Astrocyte of the cerebellum (primary cell): ENCODE data around the gene CCK.

ENCODE experiments used
- DNase-seq: peaks from one replicate; pipeline ENCODE4 v3.0.0-alpha.2; 2011; ENCODE audit warnings: low read depth
- H3K4me3 ChIP-seq: 2 replicates; pipeline ENCODE4 v1.5.1; 2011; ENCODE audit warnings: mild to moderate bottlenecking, low read depth, low read length, moderate library complexity
- in situ Hi-C: cut with HindIII; loops from 2 replicates; pipeline ENCODE4 v1.10.0; 2017; ENCODE audit warnings: low sequenced_read_pairs
- TF ChIP-seq, protein P1 (sequence below): IDR thresholded peaks from 2 replicates; pipeline ENCODE4 v1.5.1; 2012; ENCODE audit warnings: low read length, low read depth, moderate library complexity, mild to moderate bottlenecking; ENCODE audit errors: missing control alignments

The CCK gene

GRCh38 chr3:42250761-42251160, 15.2 kb downstream of the CCK start:
- in situ Hi-C loops = loop anchor here (25.0 kb wide), 1 partner anchor 187 kb away; no protein-coding TSS in a partner anchor
- TF ChIP-seq, protein P1, sequence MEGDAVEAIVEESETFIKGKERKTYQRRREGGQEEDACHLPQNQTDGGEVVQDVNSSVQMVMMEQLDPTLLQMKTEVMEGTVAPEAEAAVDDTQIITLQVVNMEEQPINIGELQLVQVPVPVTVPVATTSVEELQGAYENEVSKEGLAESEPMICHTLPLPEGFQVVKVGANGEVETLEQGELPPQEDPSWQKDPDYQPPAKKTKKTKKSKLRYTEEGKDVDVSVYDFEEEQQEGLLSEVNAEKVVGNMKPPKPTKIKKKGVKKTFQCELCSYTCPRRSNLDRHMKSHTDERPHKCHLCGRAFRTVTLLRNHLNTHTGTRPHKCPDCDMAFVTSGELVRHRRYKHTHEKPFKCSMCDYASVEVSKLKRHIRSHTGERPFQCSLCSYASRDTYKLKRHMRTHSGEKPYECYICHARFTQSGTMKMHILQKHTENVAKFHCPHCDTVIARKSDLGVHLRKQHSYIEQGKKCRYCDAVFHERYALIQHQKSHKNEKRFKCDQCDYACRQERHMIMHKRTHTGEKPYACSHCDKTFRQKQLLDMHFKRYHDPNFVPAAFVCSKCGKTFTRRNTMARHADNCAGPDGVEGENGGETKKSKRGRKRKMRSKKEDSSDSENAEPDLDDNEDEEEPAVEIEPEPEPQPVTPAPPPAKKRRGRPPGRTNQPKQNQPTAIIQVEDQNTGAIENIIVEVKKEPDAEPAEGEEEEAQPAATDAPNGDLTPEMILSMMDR = no peak
- DNase-seq = no peak
- H3K4me3 ChIP-seq = no peak overlapping the region

GRCh38 chr3:42247576-42248027, 18.4 kb downstream of the CCK start:
- TF ChIP-seq, protein P1 = peak; percentile 71
- H3K4me3 ChIP-seq = no peak overlapping the region
- in situ Hi-C loops = no loop called here
- DNase-seq = peak; percentile 57

GRCh38 chr3:42246091-42246490, 19.9 kb downstream of the CCK start:
- no peak overlapping the region for H3K4me3 ChIP-seq
- no peak for DNase-seq
- TF ChIP-seq, protein P1 = no peak
- in situ Hi-C loops = no loop called here

- DNase-seq = no peak
- no peak overlapping the region for H3K4me3 ChIP-seq
- in situ Hi-C loops = no loop called here
- TF ChIP-seq, protein P1 = no peak
Measured at GRCh38 chr3:42236611-42237010, 29.4 kb downstream of the CCK start.

- no peak for DNase-seq
- H3K4me3 ChIP-seq = no peak overlapping the region
- TF ChIP-seq, protein P1 = no peak
- in situ Hi-C loops = no loop called here
Measured at GRCh38 chr3:42235532-42235931, 30.5 kb downstream of the CCK start.

- DNase-seq = no peak
- no peak overlapping the region for H3K4me3 ChIP-seq
- TF ChIP-seq, protein P1 = no peak
- in situ Hi-C loops = no loop called here
Measured at GRCh38 chr3:42230860-42231259, 35.1 kb downstream of the CCK start.
